Hematopoietic multipotent progenitor cell treated with erythropoietin and hydrocortisone succinate and interleukin-3 and kit ligand, for 6 days (in vitro differentiated cells): Measurements from ENCODE around the gene RNF43.
A peak's percentile ranks its signal among the peaks of the same experiment; 100 is the strongest.
"Not testable (repeated sequence)": the region's sequence is repeated elsewhere in the genome, so short reads cannot be mapped to it uniquely, and the experiment has no call there.

ENCODE experiments used
- DNase-seq: peaks from one replicate; pipeline ENCODE4 v3.0.0-alpha.2; 2015

Gene RNF43

DNA sequence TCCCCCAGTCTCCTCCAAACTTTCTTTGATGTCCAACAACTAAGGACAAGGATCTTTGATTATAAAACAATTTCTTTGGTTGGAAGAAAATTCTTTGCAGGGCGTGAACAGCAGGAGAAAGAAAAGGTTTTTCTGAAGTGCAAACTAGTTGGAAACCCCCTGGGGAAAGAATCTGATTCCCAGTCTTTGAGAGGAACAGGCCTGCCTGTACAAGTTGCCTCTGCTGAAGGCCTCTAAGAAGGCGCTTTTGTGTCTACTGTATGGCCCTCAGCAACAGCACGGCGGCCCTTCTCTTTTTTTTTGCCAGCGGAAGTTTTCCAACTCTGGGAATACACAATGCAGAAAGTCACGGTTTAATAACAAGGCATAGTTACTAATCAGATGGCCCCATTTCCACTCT lies 14.0 kb downstream of the RNF43 start:
- DNase-seq = no peak

GRCh38 chr17:58402679-58403078 lies 14.7 kb downstream of the RNF43 start:
- no peak for DNase-seq

GRCh38 chr17:58402047-58402446 lies 15.3 kb downstream of the RNF43 start:
- no peak for DNase-seq

GRCh38 chr17:58401287-58401686 lies 16.0 kb downstream of the RNF43 start:
- no peak for DNase-seq

GRCh38 chr17:58400826-58401225 lies 16.5 kb downstream of the RNF43 start:
- DNase-seq = no peak

- no peak for DNase-seq
Measured at GRCh38 chr17:58399974-58400373, 17.4 kb downstream of the RNF43 start.

GRCh38 chr17:58398574-58399266 lies 18.6 kb downstream of the RNF43 start:
- no peak for DNase-seq

DNA sequence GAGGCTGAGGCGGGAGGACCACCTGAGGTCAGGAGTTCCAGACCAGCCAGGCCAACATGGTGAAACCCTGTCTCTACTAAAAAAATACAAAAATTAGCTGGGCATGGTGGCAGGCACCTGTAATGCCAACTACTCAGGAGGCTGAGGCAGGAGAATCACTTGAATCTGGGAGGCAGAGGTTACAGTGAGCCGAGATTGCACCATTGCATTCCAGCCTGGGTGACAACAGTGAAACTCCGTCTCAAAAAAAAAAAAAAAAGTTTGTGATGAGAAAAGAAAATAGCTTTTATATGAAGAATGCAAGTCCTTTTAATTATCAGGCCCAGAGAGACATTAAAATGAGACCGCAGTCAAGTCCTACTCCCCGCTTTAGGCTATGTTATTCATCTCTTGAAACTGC lies 19.9 kb downstream of the RNF43 start:
- not testable (repeated sequence) for DNase-seq

- DNase-seq = no peak
Measured at GRCh38 chr17:58396173-58396572, 21.2 kb downstream of the RNF43 start.

GRCh38 chr17:58394534-58395223 lies 22.7 kb downstream of the RNF43 start:
- no peak for DNase-seq

DNA sequence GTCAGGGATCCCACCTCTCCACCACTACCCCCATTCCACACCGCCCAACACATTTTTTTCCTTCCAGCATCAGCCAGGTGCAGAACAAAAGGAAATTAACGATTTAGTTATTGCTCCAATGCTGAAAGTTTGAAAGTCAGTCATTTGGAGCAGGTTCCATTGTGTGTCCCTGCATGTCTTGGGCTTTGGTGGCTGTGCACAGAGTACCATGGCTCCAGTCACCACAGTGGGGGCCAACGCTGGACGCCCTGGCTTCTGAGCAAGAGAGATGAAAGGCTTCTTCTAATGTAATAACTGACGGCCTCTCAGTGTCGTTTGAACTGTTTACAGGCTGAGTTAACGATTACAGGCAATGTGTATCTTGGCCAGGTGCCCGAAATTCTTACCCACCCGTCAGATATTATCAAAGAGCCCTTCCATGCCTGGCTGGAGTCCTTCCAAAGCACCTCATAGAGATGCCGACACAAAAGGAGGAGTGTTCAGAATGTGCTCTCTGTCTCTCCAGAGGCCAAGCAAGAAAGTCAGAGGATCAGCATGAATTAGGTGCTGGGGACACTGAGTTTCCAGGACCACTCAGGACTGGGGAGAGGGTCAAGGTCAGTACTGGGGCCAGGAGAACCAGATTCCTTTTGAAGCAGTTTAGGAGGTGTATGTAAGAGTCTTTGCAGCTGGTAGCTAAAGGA lies 25.9 kb downstream of the RNF43 start:
- DNase-seq = peak; percentile 96

- no peak for DNase-seq
Measured at GRCh38 chr17:58390884-58391283, 26.4 kb downstream of the RNF43 start.

- no peak for DNase-seq
Measured at GRCh38 chr17:58388302-58389190, 28.8 kb downstream of the RNF43 start.

DNA sequence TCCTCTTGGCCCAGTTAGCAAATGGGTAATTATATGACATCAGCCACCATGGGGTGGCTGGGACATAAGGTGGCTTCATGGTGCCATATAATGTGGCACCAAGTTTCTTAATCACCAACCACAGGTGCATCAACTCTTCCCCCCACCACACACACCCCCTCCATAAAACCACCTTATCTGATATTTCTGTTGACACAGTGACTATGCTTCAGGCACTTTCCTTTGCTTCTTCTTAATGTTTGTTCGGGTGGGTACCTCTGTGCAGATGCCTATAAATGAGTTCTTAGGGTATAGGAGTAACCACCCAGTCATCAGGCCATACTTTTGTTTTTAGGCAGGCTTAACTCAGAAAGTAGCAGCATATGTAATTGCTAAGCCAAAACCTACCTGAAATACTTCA lies 29.5 kb downstream of the RNF43 start:
- peak; percentile 59 for DNase-seq

GRCh38 chr17:58386708-58387107 lies 30.6 kb downstream of the RNF43 start:
- no peak for DNase-seq

DNA sequence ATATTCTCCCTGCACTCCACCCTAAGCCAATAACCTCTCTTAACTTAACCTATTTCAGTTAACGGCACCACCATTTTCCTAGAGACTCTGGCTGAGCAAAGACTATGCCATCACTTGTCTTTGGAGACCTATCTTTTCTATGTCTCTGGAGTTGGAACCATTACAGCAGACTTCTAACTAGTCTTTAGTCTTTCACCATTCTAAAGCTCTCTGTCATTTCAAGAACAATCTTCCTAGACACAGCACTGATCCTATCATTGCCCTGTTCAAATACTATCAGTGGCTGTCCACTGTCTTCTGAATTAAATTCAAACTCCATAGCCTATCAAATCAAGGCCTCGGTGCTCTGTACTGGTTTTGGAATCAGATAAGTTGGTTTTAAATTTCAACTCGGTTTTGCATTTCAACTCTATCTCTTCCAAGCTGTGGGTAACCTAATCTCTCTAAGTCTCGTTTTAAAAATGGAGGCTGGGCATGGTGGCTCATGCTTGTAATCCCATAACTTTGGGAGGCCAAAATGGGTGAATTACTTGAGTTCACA lies 31.9 kb downstream of the RNF43 start:
- DNase-seq = no peak

DNA sequence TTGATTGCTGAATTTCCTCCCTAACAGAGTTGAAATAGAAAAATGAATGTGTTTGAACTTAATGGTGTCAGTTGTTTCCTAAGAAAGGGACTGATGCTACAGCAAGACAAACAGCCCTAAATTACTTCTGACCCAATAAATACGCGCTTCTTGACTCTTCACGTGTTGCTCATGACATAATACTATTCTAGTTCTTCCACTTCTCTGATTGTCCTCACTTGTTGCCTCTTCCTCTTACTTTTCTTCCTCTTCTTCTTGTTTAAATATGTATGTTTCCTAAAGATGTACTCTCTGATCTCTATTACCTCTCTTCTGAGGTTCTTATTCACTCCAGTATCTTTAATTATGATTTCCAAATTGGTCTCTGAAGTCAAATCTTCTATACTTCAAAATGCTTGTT lies 32.4 kb downstream of the RNF43 start:
- no peak for DNase-seq

- DNase-seq = no peak
Measured at GRCh38 chr17:58383892-58384462, 33.4 kb downstream of the RNF43 start.

GRCh38 chr17:58382872-58383242 lies 34.5 kb downstream of the RNF43 start:
- DNase-seq = no peak

DNA sequence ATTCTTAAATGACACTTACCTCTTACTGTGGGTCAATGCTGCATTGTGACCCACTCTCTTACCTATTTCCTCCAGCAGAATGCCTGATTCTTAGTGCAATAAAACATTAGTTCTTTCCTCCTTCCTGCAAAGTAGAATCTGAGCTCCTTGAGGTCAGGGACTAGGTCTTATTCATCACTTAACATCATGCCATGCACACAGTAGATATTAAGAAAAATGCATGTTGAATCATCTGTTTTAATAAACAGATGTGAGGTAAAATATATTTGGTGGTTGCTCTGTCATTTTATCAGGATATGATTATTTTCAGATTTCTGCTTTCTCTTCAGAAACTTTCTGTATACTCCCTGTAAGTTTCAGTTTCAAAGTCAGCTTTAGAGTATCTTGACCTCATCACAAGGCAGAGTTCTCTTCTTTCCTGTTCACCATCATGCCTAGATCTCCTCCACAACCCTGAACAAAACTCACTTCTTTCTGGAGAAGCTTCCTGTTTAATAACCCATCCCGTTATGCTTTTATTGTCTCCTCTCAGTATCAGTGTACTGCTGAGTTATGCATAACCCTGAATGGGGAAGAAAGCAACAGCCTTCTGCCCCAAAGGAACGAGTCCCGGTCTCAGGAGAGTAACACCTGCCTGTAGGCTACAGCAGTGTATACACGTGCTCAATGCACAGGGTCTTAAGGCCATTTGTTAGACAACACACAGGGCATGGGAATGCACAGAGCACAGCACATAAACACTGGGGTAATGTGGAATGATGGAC lies 35.0 kb downstream of the RNF43 start:
- no peak for DNase-seq

DNA sequence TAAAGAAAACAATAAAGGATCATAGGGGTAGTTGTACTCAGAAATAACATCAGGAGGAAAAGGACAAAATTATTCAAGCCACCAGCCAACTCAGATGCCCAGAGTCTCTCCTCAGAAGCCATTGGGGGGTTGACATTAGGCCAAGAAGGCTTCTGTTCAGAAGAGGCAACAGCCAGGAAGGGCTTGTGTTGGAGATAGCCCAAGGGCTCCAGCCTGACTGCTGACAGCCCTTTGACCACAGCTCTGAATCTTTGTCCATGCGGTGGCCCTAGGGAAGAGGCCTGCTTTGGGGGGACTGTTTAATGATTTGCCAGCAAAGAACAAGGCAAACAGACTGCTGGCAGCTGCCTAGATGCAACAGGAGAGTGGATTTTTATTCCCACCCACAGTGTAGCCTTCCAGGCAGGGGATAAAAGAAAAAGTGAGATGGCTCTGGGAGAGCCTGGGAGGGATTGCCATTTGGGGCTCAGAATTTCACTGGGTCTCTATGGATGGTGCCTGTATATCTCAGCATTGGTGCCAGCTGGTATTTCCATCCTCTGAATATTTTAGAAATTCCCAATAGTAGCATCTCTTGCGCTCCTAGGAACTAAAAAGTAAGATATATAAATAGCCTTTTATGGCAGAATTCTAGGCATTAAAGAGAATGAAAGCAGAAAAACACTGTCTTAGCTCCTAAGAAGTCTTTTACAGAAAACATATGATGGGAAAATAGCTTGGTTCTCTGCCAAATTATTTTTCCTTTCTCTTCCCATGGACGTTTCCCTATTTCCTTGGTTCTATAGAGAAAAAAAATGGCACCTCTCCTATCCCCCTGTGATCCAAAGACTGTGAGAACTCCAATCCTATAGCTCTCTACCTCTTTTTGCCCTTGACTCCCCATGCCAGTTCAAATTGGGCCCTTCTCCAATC lies 36.0 kb downstream of the RNF43 start:
- DNase-seq = no peak
